Stimulated activated CD8-positive, alpha-beta memory T cell treated with anti-CD3 and anti-CD28 coated beads, Interleukin-12 subunit alpha, Interleukin-12 subunit beta, amount 100 ng/mL, for 4 hours (primary cell): ENCODE data around the gene CHP1.
"Not testable (repeated sequence)": the region's sequence is repeated elsewhere in the genome, so short reads cannot be mapped to it uniquely, and the experiment has no call there.

Experiments used
- DNase-seq: peaks from one replicate; pipeline ENCODE4 v3.0.0-alpha.2; 2020; ENCODE audit warnings: low read depth

Gene CHP1

DNA sequence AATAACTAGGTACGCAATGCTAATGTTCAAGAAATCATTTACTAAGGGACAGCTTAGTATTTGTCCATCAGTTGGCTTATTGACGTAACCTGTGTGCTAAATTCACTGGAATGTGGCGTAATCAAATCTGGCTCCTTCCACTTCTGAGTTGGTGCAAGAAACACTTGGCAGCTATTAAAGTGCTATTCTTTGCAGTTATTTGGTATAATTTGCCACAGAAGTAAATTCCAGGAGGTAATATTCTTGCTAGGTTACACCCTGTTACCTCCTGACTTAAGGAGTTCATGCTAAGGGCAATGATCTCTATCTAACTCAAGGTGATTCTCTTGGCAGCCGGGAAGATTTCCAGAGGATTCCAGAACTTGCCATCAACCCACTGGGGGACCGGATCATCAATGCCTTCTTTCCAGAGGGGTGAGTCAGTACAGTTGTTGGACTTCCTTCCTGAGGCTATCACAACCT lies 25.5 kb downstream of the CHP1 start:
- no peak for DNase-seq

DNA sequence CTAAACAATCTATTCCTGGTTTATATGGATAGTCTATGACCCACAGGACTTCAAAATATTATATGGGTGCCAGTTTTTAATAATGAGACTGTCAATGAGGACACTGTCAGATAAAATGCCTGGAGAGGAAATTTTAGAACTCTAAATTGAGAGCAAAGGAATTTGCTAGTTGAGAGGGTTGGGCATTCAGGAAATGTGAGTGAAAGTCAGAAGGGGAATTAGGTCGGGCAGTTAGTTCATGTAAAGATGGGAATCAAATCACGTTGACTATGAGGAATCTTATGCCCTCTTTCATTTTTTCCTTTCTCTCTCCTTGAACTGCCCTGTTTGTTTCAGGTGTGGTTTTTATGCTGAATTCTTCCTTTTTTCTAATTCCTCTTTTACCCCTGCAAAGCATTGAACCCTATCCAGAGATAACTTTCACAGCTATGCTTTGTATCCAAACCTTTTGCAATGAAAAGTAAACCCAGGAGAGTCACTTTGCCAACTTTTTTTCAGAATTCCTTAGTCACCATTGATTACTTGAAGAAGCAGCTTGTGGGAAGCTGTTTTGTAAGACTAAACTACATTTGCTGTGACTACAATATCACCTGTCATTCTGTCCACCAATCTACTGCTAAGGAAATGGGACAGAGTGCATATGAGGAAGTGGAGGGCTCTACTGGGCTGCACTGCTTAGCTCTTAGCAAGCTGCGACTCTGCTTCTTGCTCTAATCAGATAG lies 27.8 kb downstream of the CHP1 start:
- DNase-seq: no peak

DNA sequence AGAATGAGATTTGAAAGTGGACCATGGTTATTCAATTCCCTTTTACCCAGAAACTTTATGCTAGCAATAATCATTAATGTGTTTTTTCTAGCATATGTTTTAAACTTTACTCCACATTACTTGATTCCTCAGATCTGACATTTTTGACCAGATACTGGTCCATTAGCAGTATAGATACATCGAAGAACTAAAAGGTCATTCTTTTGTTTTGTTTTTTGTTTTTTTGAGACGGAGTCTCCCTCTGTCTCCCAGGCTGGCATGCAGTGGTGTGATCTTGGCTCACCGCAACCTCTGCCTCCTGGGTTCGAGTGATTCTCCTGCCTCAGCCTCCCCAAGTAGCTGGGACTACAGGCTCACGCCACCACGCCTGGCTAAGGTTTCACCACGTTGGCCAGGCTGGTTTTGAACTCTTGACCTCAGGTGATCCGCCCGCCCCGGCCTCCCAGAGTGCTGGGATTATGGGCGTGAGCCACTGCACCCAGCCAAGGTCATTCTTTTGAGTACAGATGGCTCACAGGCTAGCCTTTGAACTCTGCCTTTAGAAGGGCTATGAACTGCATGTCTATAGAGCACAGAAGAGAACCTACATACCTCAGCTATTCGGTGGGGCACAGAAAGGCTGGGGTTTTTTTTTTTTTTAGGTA lies 28.6 kb downstream of the CHP1 start:
- no peak for DNase-seq

DNA sequence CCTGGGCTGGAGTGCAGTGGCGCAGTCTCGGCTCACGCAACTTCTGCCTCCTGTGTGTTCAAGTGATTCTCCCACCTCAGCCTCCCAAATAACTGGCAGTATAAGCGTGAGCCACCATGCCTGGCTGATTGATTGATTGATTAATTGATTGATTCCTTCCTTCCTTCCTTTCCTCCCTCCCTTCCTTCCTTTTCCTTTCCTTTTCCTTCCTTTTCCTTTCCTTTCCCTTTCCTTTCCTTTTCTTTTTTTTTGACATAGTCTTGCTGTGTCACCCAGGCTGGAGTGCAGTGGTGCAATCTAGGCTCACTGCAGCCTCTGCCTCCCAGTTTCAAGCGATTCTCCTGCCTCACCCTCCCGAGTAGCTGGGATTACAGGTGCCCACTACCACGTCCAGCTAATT lies 29.9 kb downstream of the CHP1 start:
- DNase-seq: not testable (repeated sequence)

DNA sequence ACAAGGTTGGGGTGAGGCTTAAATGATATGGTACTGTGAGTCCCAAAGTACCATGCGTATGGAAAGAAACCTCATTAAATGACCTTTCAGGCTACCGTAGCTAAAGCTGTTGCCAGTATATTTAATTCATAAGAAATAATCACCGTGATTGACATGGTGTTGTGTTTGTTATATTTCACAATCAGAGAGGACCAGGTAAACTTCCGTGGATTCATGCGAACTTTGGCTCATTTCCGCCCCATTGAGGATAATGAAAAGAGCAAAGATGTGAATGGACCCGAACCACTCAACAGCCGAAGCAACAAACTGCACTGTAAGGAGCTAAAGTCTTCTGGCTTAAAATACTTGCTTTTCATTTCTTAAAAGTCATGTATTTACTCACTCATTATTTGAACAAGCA lies 31.5 kb downstream of the CHP1 start:
- no peak for DNase-seq

DNA sequence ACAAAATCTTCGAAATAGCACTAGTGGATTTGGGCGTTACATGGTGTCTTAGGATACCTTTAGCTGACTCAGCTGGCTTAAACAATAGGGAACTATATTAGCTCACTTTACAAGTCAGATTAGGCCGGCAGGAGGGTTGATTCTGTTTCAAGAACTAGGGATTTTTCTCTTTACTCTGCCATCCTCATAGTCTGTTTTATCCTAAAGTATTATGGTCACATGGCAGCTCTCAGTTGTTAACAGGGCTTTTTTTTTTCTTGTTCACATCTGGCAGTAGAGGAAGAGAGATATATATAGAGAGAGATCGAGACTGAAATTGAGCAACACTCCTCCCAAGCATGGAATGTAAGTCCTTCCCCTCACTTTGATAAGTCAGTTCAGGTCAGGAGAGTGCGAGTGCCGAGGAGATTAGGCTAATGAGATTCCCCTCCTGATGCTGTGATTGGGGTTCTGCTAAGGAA lies 32.9 kb downstream of the CHP1 start:
- no peak for DNase-seq

DNA sequence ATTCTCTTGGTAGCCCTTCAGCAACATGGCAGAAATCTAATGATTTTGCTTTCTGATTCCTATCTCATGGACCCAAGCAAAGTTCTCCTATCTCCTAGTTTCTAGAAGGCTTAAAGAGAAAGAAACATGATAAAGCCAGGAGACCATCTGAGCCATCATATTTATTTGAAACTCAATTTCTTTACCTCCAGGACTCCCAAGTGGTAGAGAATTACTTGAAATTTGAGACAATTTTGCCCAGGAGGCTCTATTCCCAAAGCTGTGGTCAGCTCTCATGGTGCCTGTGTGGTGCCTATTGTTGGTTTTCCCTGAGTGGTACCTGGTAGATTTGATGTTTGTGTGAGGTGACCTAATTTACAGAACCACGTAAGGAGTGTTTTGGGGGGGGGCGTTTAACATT lies 38.8 kb downstream of the CHP1 start:
- DNase-seq: no peak

DNA sequence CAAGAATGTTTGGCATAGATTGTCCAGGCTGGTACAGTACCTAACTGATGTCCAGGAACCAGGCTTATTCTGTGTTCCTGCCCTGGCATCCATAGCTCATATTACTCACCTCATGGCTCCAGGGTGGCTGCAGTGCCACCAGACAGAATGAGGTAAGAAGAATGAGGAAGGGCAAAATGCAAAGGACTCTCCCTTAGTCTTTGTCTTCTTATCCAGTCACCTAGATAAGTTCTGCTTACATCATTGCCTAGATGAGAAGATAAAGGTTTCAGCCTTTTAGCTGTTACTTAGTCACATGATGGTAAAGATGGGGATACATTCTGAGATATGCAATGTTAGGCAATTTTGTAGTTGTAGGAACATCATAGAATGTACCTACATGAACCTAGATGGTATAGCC lies 45.8 kb downstream of the CHP1 start:
- DNase-seq: no peak

DNA sequence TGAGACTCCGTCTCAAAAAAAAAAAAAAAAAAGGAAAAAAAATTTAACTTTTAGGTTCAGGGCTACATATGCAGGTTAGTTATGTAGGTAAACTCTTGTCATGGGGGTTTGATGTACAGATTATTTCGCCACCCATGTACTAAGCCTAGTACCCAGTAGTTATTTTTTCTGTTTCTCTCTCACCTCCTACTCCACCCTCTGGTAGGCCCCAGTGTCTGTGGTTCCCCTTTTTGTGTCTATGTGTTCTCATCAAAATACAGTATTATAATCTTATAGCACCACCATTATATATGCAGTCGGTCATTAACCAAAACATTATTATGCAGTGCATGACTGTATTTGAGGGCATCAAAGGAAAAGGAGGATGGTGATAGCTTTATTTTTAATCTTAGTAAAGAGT lies 47.3 kb downstream of the CHP1 start:
- DNase-seq: no peak

DNA sequence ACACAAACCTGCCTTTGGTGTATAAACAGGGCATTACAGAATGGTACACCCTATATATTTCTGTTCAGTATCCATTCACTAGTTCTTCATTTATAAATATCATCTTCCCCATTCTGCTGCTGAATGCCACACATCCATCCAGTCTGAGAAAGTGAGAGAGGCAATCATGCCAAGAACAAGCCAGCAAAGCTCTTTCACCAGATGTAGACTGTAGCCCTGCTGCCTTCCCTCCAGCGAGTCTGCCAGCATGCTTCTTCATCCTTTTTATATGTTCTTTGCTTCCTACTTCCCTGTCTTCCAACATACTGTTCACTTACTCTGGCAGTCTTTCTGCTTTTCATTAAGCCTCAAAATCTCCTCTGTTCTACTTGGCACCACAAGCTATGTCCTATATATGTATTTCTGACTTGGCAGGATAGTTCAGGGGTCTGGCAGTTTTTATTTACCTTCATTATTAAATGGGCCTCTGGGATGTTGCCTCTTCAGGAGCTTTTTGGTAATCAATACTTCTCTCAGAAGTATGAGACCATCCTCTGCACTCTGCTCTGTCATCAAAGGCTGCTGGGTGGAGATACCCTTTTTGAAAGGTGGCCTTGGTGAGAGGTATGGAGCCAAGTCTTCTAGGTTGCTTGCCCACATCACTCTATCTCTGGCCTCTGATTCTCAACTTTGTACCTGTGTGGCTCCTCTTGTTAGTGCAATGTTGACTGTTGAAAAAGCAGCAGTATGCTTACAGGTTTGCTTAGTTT lies 48.6 kb downstream of the CHP1 start:
- no peak for DNase-seq

DNA sequence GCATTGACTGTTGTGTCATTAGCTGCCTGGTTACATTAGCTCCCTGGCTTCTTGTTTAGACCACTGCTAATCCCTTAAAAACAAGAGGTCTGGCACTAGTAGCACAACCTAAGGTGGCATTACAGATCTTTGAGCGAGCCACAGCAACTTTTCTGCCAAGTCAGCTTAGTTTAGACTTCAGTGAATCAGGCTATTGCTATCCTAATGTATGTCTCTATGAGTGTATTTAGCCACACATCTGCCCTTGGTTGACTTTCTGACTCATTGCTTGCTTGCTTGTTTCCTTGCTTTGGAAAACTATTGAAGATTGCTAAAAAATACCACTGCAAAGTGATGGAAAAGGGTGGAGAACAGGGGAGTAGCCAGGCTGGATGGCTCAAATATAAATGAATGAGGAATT lies 50.2 kb downstream of the CHP1 start:
- DNase-seq: no peak

DNA sequence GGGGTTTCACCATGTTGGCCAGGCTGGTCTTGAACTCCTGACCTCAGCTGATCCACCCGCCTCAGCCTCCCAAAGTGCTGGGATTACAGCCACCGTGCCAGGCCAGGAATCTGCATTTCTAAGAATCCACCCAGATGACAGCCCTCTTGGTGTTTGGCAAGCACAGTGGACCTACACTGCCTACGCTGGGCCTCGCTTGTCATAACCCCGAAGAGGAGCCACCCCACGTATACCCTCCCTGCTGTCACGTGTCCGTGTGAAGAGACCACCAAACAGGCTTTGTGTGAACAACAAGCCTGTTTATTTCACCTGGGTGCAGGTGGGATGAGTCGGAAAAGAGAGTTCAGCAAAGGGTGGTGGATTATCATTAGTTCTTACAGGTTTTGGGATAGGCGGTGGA lies 51.4 kb downstream of the CHP1 start:
- not testable (repeated sequence) for DNase-seq

DNA sequence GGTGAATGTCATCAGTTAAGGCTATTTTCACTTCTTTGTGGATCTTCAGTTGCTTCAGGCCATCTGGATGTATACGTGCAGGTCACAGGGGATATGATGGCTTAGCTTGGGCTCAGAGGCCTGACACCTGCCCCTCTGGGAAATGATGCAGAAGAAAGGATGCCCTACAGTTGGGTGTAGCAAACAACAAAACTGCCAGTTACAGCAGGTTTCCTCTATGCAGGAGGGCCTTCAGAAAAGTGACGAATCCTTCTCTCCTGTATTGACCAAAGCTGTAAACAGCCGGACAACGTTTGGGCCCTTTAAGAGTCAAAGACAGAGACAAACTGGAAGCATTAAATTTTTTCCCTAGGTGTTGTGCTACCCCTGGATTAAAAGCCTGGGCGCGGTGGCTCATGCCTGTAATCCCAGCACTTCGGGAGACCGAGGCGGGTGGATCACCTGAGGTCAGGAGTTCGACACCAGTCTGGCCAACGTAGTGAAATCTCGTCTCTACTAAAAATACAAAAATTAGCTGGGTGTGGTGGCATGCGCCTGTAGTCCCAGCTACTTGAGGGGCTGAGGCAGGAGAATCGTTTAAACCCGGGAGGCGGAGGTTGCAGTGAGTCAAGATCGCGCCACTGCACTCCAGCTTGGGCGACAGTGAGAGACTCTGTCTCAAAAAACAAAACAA lies 52.0 kb downstream of the CHP1 start:
- DNase-seq: not testable (repeated sequence)

DNA sequence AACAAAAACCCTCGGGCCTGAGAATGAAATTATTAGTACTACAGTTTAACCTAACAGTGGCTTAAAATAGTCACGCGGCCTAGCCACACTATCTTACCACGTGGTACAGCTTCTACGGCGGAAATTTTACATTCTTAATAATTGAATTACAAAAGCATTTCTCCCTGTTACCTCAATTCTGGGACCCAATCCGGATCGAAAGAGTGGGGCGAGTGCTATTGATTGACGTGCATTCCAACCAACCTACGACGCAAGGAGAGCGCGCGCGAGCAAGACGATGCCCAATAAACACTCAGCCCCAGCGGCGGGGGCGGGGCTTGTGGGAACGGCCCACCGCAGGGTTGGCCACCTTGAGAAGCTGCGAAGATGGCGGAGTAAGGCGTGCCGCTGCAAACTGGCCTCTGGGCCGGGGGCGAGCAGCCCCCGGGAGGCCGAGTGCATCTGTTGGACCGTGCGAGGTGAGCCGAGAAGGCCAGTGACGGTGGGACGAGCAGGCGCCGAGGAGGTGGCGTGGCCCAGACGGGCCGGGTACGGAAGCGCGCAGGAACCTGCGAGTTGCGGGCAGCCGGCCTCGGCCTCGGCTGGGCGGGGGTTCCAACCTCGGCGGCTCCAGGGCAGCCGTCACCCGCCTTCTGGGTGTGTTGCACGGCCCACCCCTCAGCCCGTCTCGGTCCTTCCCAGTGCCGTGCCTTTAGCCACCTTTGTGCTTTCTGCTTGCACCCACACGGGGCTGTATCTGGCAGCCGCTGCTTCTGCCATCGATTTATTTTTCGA lies 52.8 kb downstream of the CHP1 start:
- peak; percentile 93 for DNase-seq

DNA sequence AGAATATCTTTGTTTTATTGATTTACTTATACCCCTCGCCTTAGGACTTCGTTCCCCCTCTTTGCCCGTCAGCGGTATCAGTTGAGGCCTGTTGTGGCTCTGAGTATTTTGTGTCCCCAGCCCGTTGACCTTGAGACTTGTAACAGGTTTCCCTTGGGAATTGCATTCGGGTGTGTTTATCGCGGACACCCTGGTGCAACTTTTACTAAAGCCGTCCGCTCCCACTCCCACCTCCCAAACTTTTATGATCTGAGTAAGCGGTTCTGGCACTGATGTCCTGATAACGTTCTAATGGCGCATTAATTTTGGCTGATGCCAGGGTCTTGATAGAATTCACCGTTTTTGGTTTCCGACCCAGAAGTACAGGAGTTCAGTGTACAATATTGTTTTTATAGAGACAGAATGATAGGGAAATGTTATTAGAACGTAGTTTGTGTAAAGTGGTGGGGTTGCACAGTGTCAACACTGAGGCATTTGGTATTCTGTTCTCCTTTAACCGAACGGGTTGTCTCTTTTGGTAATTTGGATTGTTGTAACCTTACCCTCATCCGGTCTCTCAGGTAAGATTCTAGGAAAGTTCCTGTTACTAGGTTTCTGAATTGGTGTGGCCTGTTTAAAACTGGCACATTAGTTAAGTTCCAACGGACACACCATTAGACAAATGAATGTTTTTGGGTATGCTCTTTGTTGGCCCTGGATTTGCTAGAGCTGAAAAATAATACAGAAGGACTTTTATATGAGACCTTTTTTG lies 53.5 kb downstream of the CHP1 start:
- no peak for DNase-seq

DNA sequence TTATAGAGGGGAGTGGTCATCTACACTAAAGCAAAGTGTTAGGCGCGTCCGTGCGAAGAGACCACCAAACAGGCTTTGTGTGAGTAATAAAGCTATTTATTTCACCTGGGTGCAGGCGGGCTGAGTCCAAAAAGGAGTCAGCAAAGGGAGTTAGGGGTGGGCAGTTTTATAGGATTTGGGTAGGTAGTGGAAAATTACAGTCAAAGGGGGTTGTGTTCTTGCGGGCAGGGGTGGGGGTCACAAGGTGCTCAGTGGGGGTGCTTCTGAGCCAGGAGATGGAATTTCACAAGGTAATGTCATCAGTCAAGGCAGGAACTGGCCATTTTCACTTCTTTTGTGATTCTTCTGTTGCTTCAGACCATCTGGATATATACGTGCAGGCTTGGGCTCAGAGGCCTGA lies 54.2 kb downstream of the CHP1 start:
- DNase-seq: no peak

DNA sequence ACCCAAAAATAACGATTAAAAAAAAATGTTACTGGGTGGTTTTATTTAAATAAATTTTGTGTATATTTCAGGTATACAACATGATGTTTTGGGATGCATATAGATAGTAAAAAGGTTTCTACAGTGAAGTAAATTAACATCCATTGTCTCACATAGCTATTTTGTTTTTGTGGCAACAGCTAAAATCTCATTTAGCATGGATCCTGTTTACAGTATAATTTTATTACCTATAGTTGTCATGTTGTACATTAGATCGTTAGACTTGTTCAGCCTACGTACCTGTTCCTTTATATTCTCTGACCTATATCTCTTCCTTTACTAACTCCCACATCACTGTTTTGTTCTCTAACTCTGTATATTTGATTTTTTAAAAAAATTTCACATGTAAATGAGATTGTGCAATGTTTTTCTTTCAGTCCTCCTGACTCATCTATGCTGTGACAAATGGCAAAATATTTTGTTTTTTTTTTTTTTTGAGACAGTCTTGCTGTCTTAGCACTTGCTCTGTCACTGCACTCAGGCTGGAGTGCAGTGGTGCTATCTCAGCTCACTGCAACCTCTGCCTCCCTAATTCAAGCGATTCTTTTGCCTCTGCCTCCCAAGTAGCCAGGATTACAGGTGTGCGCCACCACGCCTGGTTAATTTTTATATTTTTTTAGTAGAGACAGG lies 55.7 kb downstream of the CHP1 start:
- no peak for DNase-seq

DNA sequence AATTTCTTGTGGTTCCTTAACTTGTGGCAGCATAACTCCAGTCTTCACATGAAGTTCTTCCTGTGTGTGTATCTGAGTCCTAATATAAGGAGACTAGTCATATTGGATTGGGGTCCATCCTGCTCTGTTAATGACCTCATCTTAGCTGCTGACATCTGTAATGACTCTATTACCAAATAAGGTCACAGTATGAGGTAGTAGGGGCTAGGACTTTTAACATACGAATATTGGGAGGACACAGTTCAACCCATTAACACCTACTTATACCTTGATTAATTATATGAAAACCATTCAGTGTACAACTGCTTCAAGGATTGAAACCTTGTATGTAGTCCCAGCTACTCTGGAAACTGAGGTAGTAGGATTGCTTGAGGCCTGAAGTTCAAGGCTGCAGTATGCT lies 57.4 kb downstream of the CHP1 start:
- DNase-seq: no peak

DNA sequence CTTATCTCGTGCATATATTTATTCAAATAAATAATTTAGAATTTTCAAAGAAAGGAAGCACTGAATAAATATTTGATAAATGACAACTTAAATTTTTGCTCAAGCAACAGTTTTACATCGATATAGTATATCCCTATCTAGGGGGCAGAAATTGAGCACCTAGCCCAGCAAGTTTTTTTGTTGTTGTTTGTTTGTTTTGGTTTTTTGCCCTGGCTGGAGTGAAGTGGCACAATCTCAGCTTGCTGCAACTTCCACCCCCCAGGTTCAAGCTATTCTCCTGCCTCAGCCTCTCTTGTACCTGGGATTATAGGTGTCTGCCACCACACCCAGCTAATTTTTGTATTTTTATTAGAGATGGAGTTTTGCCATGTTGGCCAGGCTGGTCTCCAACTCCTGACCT lies 58.9 kb downstream of the CHP1 start:
- no peak for DNase-seq

DNA sequence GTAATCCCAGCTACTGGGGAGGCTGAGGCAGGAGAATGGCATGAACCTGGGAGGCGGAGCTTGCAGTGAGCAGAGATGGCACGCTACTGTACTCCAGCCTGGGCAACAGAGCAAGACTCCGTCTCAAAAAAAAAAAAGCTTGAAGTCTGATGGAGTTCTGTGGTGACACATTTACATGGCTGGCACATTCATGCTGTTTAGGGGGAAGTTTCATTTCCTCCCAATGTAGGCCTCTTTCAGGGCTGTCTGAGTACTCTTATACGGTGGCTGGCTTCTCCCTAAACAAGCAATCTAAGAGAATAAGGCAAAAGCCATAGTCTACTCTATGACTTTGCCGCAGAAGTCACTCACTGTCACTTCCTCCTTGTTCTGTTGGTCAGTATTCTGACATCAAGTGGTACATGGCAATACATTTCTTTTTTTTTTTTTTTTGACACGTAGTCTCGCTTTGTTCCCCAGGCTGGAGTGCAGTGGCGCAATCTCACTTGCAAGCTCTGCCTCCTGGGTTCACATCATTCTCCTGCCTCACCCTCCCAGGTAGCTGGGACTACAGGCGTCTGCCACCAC lies 60.1 kb downstream of the CHP1 start:
- no peak for DNase-seq
